Aorta (tissue), 5 donors: ENCODE data around the gene PKP3. TPM values are rescaled to one million over a fixed set of nuclear protein-coding genes. Genes with fewer than 3 reads are reported as not detected.

Source experiments
- ATAC-seq: fragments of 200-7000 bp; cut with Tn5 transposase; one replicate; pipeline ENCODE4 v1.9.1; 2022; ENCODE audit warnings: moderate library complexity; ENCODE audit not compliant: low FRiP score
- DNase-seq, 2 donors: peaks; one replicate each; pipeline ENCODE4 v3.0.0-alpha.2; 2020
- H3K27ac ChIP-seq, 2 donors: one replicate each; pipeline ENCODE4 v1.5.1; 2013; ENCODE audit warnings: low read length in 2 of 2, mild to moderate bottlenecking in 2 of 2, moderate library complexity in 2 of 2, control low read depth in 1 of 2, inconsistent platforms in 1 of 2, low read depth in 1 of 2
- H3K27me3 ChIP-seq, 2 donors: one replicate each; pipeline ENCODE4 v1.6.1; 2013; ENCODE audit warnings: control low read depth in 1 of 2, low read length in 1 of 2, mild to moderate bottlenecking in 1 of 2, moderate library complexity in 1 of 2; ENCODE audit not compliant: insufficient read depth in 2 of 2, control insufficient read depth in 1 of 2
- H3K36me3 ChIP-seq, 2 donors: one replicate each; pipeline ENCODE4 v1.6.1; 2013; ENCODE audit warnings: control low read depth in 1 of 2, low read length in 1 of 2, mild to moderate bottlenecking in 1 of 2; ENCODE audit not compliant: insufficient read depth in 2 of 2, control insufficient read depth in 1 of 2
- H3K4me1 ChIP-seq, 2 donors: one replicate each; pipeline ENCODE4 v1.6.1; 2013; ENCODE audit warnings: low read length in 2 of 2, control low read depth in 1 of 2, mild to moderate bottlenecking in 1 of 2, moderate library complexity in 1 of 2; ENCODE audit not compliant: insufficient read depth in 2 of 2, control insufficient read depth in 1 of 2
- H3K4me3 ChIP-seq, 2 donors: one replicate each; pipeline ENCODE4 v1.5.1; 2013; ENCODE audit warnings: low read length in 2 of 2, control low read depth in 1 of 2, mild to moderate bottlenecking in 1 of 2
- H3K9me3 ChIP-seq: one replicate; pipeline ENCODE4 v1.6.1; 2013; ENCODE audit warnings: mild to moderate bottlenecking, low read length; ENCODE audit not compliant: control insufficient read depth
- WGBS, 2 donors: extraction: QIAGEN DNeasy Blood & Tissue Kit; methylation state at CpG; one replicate each; pipeline ENCODE4 v1.1.7; 2013; 5-methylcytosine and 5-hydroxymethylcytosine counted together
- intact Hi-C, 2 donors: fragments of 100-400 bp; cut with DNase I; formaldehyde crosslinking; loops; one replicate each; pipeline versions ENCODE4 v1.14.2 to v1.15.0; 2022
- polyA plus RNA-seq, 2 donors: library from polyadenylated mRNA; stranded (reverse); fragments of 200-250 nt; gene quantifications; one replicate each; pipeline ENCODE4 v1.2.3, GENCODE V29; 2013
- total RNA-seq, 2 donors: library from RNA; stranded (reverse); fragmentation: NEBNext Ultra II Directional; extraction: Animal tissue kit (Norgen Biotek cat#: 25700); gene quantifications; one replicate each; pipeline ENCODE4 v1.2.1, GENCODE V29; 2021
- donor health status: healthy with polysubstance abuse.
- donor health status: Bipolar disorder and iron deficiency.
- donor health status: DM: no; HTN: no; CAD: no.
- donor health status: DM: no; HTN: no; CAD: no.
- donor health status: DM: yes; HTN: yes; CAD: no.

PKP3 gene
- total and polyA plus RNA-seq, 4 donors: 0.05 to 10.9 (median 0.42) TPM; not detected in 1

GRCh38 chr11:368414-369335 lies 25.3 kb upstream of the PKP3 start:
- 2 to 3% methylated on average over 48 to 61 of the region's 61 CpGs for WGBS, 2 donors
- intact Hi-C loops: no loop called here

GRCh38 chr11:369336-370018 lies 24.5 kb upstream of the PKP3 start, which contains the start of gene B4GALNT4:
TSS of gene B4GALNT4 (plus strand) at chr11:369499. CDS start at chr11:369804, 305 bp downstream.
- H3K4me1 ChIP-seq: no peaks in the 10 kb centered on the region
- H3K4me3 ChIP-seq: peak within 1 kb of the TSS in 1 of 2 donors; percentile 12
- H3K36me3 ChIP-seq: no peaks in the 10 kb centered on the region
- WGBS, 2 donors: 1% methylated on average over 36 to 117 of the region's 118 CpGs
- ATAC-seq (no peak), DNase-seq (no peak)
- H3K27ac ChIP-seq: no peak within 1 kb of the TSS
- no peaks in the 10 kb centered on the region for H3K9me3 ChIP-seq
- intact Hi-C loops: no loop called here
- H3K27me3 ChIP-seq: no peaks in the 10 kb centered on the region

More at GRCh38 chr11:368414-369335, 25.3 kb upstream of the PKP3 start:
- no peak for ATAC-seq
- no peaks in the 10 kb centered on the region for H3K9me3 ChIP-seq
- H3K4me3 ChIP-seq: no peak overlapping the region
- DNase-seq: peak in 1 of 2 donors; percentile 44
- no peaks in the 10 kb centered on the region for H3K36me3 ChIP-seq
- no peaks in the 10 kb centered on the region for H3K4me1 ChIP-seq
- no peaks in the 10 kb centered on the region for H3K27me3 ChIP-seq
- no peak overlapping the region for H3K27ac ChIP-seq

- Histone ChIP-seq H3K27ac (no peak overlapping the region), H3K36me3 (no peaks in the 10 kb centered on the region), H3K4me3 (no peak overlapping the region), H3K4me1 (no peaks in the 10 kb centered on the region), H3K9me3 (no peaks in the 10 kb centered on the region), H3K27me3 (no peaks in the 10 kb centered on the region)
- no peak for DNase-seq
- WGBS, 2 donors: 38 to 41% methylated on average over 37 to 42 of the region's 42 CpGs
- no peak for ATAC-seq
- intact Hi-C loops: no loop called here
These were observed 23.7 kb upstream of the PKP3 start for GRCh38 chr11:370070-370941.

- ATAC-seq (no peak), DNase-seq (no peak)
- Histone ChIP-seq H3K9me3 (no peaks in the 10 kb centered on the region), H3K4me1 (no peaks in the 10 kb centered on the region), H3K27me3 (no peaks in the 10 kb centered on the region), H3K27ac (no peak overlapping the region), H3K4me3 (no peak overlapping the region), H3K36me3 (no peaks in the 10 kb centered on the region)
- WGBS, 2 donors: 88 to 89% methylated on average over 5 of the region's 5 CpGs
- intact Hi-C loops: no loop called here
These were observed 23.0 kb upstream of the PKP3 start for GRCh38 chr11:371051-371450.

GRCh38 chr11:371716-372590 lies 22.1 kb upstream of the PKP3 start:
- WGBS, 2 donors: 85 to 90% methylated on average over 19 of the region's 19 CpGs
- H3K27me3 ChIP-seq: no peaks in the 10 kb centered on the region
- no peaks in the 10 kb centered on the region for H3K4me1 ChIP-seq
- H3K36me3 ChIP-seq: no peaks in the 10 kb centered on the region
- H3K9me3 ChIP-seq: no peaks in the 10 kb centered on the region
- no peak overlapping the region for H3K4me3 ChIP-seq
- intact Hi-C loops: no loop called here
- no peak overlapping the region for H3K27ac ChIP-seq
- ATAC-seq (no peak), DNase-seq (no peak)

GRCh38 chr11:372809-373715 lies 20.9 kb upstream of the PKP3 start:
- ATAC-seq: no peak
- intact Hi-C loops: no loop called here
- Histone ChIP-seq H3K9me3 (no peaks in the 10 kb centered on the region), H3K27me3 (no peaks in the 10 kb centered on the region), H3K4me1 (no peaks in the 10 kb centered on the region), H3K36me3 (no peaks in the 10 kb centered on the region), H3K4me3 (no peak overlapping the region), H3K27ac (no peak overlapping the region)
- WGBS, 2 donors: 85 to 87% methylated on average over 41 of the region's 41 CpGs
- no peak for DNase-seq

- no peak for ATAC-seq
- WGBS, 2 donors: 92 to 94% methylated on average over 23 of the region's 23 CpGs
These were observed 20.1 kb upstream of the PKP3 start for GRCh38 chr11:373716-374551.

More at GRCh38 chr11:373716-374551, 20.1 kb upstream of the PKP3 start:
- intact Hi-C loops: no loop called here
- H3K4me1 ChIP-seq: no peaks in the 10 kb centered on the region
- DNase-seq: no peak
- H3K27ac ChIP-seq: no peak overlapping the region
- H3K36me3 ChIP-seq: no peaks in the 10 kb centered on the region
- H3K4me3 ChIP-seq: no peak overlapping the region
- no peaks in the 10 kb centered on the region for H3K9me3 ChIP-seq
- no peaks in the 10 kb centered on the region for H3K27me3 ChIP-seq
